SK-N-SH treated with all-trans-retinoic acid at 6 μM for 48 hours (cell line): ENCODE results near the gene FOXP4.

Source experiments
- ARNTL ChIP-seq: fragments of 450-650 bp; formaldehyde crosslinking; IDR thresholded peaks from 2 replicates; pipeline ENCODE4 v1.5.0; 2020; ENCODE audit warnings: low read depth, mild to moderate bottlenecking, moderate library complexity, borderline replicate concordance
- CSDC2 ChIP-seq: fragments of 250-450 bp; sonication (Bioruptor Pico); IDR thresholded peaks from 2 replicates; pipeline ENCODE4 v1.5.0; 2020; ENCODE audit warnings: mild to moderate bottlenecking, moderate library complexity
- PATZ1 ChIP-seq: fragments of 250-450 bp; sonication (Bioruptor Pico); IDR thresholded peaks from 2 replicates; pipeline ENCODE4 v1.8.0; 2020; ENCODE audit warnings: mild to moderate bottlenecking, moderate library complexity, borderline replicate concordance
- PPARA ChIP-seq: fragments of 250-450 bp; sonication (Bioruptor Pico); IDR thresholded peaks from 2 replicates; pipeline ENCODE4 v1.5.0; 2020; ENCODE audit warnings: mild to moderate bottlenecking, borderline replicate concordance
- ZFP3 ChIP-seq: fragments of 250-450 bp; sonication (Bioruptor Pico); IDR thresholded peaks from 2 replicates; pipeline ENCODE4 v1.5.0; 2020; ENCODE audit warnings: mild to moderate bottlenecking, moderate library complexity
- ZFP30 ChIP-seq: fragments of 450-650 bp; formaldehyde crosslinking; IDR thresholded peaks from 2 replicates; pipeline ENCODE4 v1.5.0; 2022; ENCODE audit warnings: mild to moderate bottlenecking, moderate library complexity
- ZNF565 ChIP-seq: fragments of 450-650 bp; formaldehyde crosslinking; conservative IDR thresholded peaks from 2 replicates; pipeline ENCODE4 v1.5.0; 2020; ENCODE audit warnings: low read depth, mild to moderate bottlenecking, moderate library complexity
- TF ChIP-seq, protein P1 (sequence below): fragments of 250-450 bp; sonication (Bioruptor Pico); IDR thresholded peaks from 2 replicates; pipeline ENCODE4 v1.5.1; 2020; ENCODE audit warnings: low read depth, mild to moderate bottlenecking, moderate library complexity

DNA sequence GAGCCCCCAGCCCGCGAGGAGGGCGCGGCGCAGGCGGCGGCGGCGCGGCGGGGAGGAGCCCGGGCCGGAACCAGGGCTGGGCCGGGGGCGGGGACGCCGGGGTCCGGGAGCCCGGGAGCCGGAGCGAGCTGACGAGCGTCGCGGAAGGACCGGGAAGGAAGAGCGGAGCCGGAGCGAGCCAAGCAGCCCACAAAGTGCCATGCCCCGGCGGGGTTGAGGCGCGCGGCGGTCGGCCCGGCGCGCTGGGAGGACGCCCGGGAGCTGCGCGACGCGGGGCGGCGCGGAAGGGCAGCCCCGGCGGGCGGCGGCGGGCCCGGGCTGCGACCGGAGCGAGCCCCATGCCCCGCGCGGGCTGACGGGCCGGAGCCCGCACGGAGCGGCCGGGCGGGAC lies 289 bp downstream of the FOXP4 start:
- no peak for TF ChIP-seq ZFP3 (CRISPR knock-in tag)
- no peak for TF ChIP-seq PPARA
- no peak for TF ChIP-seq PATZ1 (CRISPR knock-in tag)
- TF ChIP-seq ZFP30 (CRISPR knock-in tag) = no peak
- TF ChIP-seq ZNF565 (CRISPR knock-in tag) = no peak
- no peak for TF ChIP-seq ARNTL (CRISPR knock-in tag)
- TF ChIP-seq, protein P1, sequence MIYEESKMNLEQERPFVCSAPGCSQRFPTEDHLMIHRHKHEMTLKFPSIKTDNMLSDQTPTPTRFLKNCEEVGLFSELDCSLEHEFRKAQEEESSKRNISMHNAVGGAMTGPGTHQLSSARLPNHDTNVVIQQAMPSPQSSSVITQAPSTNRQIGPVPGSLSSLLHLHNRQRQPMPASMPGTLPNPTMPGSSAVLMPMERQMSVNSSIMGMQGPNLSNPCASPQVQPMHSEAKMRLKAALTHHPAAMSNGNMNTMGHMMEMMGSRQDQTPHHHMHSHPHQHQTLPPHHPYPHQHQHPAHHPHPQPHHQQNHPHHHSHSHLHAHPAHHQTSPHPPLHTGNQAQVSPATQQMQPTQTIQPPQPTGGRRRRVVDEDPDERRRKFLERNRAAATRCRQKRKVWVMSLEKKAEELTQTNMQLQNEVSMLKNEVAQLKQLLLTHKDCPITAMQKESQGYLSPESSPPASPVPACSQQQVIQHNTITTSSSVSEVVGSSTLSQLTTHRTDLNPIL = no peak
- no peak for TF ChIP-seq CSDC2 (CRISPR knock-in tag)
